ENCODE measurements around the gene METTL22. TPM values are rescaled to one million over a fixed set of nuclear protein-coding genes. Genes with fewer than 3 reads are reported as not detected.

METTL22 gene
- total and polyA plus RNA-seq, 2 donors (not counting 1 experiment from before 2014, with no cell fraction given): 49.5 to 62.9 TPM

DNA sequence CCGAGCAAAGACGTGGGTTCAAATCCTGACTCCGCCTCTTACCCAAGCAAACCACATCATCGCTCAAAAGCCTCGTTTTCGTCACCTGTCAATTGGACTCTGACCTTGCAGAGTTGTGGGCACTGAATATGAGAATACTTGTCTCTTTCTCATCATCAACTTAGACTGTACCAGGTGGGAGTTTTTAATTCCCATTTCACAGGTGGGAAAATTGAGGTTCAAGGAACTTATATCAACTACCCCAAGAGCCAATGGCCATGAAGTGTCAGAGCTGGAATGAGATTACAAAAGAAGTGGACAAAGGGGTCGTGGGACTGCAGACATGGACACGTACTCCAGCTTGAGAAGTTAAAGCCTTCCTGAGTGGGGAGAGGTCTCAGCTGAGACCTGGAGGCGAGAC, 41.9 kb upstream of the METTL22 start:
- WGBS (ENCODE audit: insufficient coverage): 91% methylated on average over 4 of the region's 9 CpGs
- Mint-ChIP-seq H3K27me3 (peaks cover 21% of the 10 kb centered on the region), H3K9me3 (ENCODE audit: insufficient read depth) (no peaks in the 10 kb centered on the region), H3K4me3 (no peak overlapping the region), H3K27ac (no peak overlapping the region), H3K4me1 (peaks cover 13% of the 10 kb centered on the region)
- H3K36me3 ChIP-seq (replicated peaks in 1 of 2; ENCODE audit: control extremely low read depth in 1 of 2, control insufficient read depth in 1 of 2, extremely low read depth in 1 of 2, insufficient read depth in 2 of 2, low read length in 1 of 2): no peaks in the 10 kb centered on the region
- H3K9ac ChIP-seq (ENCODE audit: low read length): no peak overlapping the region
- POLR2A ChIA-PET: no interaction called here
- TF ChIP-seq, protein P1, sequence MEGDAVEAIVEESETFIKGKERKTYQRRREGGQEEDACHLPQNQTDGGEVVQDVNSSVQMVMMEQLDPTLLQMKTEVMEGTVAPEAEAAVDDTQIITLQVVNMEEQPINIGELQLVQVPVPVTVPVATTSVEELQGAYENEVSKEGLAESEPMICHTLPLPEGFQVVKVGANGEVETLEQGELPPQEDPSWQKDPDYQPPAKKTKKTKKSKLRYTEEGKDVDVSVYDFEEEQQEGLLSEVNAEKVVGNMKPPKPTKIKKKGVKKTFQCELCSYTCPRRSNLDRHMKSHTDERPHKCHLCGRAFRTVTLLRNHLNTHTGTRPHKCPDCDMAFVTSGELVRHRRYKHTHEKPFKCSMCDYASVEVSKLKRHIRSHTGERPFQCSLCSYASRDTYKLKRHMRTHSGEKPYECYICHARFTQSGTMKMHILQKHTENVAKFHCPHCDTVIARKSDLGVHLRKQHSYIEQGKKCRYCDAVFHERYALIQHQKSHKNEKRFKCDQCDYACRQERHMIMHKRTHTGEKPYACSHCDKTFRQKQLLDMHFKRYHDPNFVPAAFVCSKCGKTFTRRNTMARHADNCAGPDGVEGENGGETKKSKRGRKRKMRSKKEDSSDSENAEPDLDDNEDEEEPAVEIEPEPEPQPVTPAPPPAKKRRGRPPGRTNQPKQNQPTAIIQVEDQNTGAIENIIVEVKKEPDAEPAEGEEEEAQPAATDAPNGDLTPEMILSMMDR (IDR thresholded peaks at IDR 0.05): no peak
- TF ChIP-seq EZH2 (IDR thresholded peaks at IDR 0.05; ENCODE audit: borderline replicate concordance, insufficient read depth, low read depth, low read length, poor library complexity, severe bottlenecking): no peak
- no peaks in the 10 kb centered on the region for H4K20me1 ChIP-seq (ENCODE audit: control insufficient read depth, insufficient read depth, low read length, poor library complexity, severe bottlenecking)
- DNase-seq (no peak), ATAC-seq (ENCODE audit: low read depth) (no peak)
- H3K4me3 ChIP-seq (ENCODE audit: control extremely low read depth in 1 of 5, extremely low read depth in 1 of 5, insufficient read depth in 1 of 5, low read depth in 2 of 5, low read length in 4 of 5): no peak overlapping the region
- H3K4me2 ChIP-seq (replicated peaks; ENCODE audit: low read depth, low read length, poor library complexity, severe bottlenecking): no peak overlapping the region
- H3K27ac ChIP-seq (ENCODE audit: low read length in 2 of 2): no peak overlapping the region
- intact Hi-C loops (cut with micrococcal nuclease): no loop called here
- H3K9me3 ChIP-seq (ENCODE audit: control extremely low read depth in 1 of 3, control insufficient read depth in 2 of 3, insufficient read depth in 1 of 3, low read length in 2 of 3): no peaks in the 10 kb centered on the region
- CTCF ChIA-PET: interaction anchor here (2.1 kb wide), 1 partner anchor 13 kb away, joined by 8 read pairs; no protein-coding TSS in a partner anchor
- no peak overlapping the region for H2AFZ ChIP-seq (ENCODE audit: insufficient read depth, low read depth, low read length, poor library complexity, severe bottlenecking)
- H3K27me3 ChIP-seq (replicated peaks in 1 of 4; ENCODE audit: control extremely low read depth in 1 of 4, control insufficient read depth in 3 of 4, insufficient read depth in 4 of 4, low read length in 3 of 4): peaks cover 0 to 7% (median 5%) of the 10 kb centered on the region in 4 experiments
- no peaks in the 10 kb centered on the region for H3K79me2 ChIP-seq (ENCODE audit: control insufficient read depth, insufficient read depth, low read length)
- peaks cover 9 to 11% of the 10 kb centered on the region in 2 donors for H3K4me1 ChIP-seq (ENCODE audit: control insufficient read depth in 2 of 2, insufficient read depth in 2 of 2, low read length in 2 of 2)

DNA sequence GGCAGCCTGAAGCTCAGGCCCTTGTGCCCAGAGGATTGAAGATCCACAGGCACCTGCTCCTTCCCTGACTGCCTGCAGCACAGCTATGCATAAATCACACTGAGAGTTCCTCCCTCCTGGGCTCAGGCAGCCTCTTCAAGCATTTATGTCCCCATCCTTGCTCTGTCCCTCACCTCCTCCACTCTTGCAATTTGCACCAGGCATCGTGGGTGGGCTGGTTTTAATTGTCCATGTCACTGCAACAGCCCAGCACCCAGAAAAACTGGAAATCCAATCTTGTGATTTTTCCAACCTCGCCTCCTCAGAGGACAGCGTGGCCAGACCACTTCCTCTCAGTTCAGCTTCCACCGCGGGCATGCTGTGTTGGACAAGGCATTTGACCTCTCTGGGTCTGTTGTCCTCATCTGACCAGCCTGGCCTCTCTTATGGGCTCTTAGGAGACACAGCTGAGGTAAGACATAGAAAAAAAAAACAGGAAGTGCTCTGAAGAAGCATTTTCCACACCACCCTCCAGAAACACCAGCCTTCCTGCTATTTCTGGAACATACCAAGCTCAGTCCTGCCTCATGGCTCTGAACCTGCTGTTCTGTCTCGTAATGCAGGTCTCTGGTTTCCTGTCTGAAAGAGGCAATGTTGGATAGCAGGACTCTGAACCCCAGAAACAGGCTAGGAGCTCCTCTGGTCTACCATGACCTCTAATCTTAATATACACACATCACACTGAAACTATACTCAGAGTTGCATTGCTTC, 39.5 kb upstream of the METTL22 start:
- POLR2A ChIA-PET: no interaction called here
- CTCF ChIA-PET: interaction anchor here (0.7 to 1.3 kb wide), 2 partner anchors 11 to 14 kb away, joined by 3 to 5 read pairs; no protein-coding TSS in a partner anchor
- no peak overlapping the region for H3K9ac ChIP-seq (ENCODE audit: low read length)

More for the DNA sequence above, 39.5 kb upstream of the METTL22 start:
- peaks cover 0 to 6% (median 5%) of the 10 kb centered on the region in 4 experiments for H3K27me3 ChIP-seq (replicated peaks in 1 of 4; ENCODE audit: control extremely low read depth in 1 of 4, control insufficient read depth in 3 of 4, insufficient read depth in 4 of 4, low read length in 3 of 4)
- peaks cover 18% of the 10 kb centered on the region for H3K27me3 Mint-ChIP-seq
- H2AFZ ChIP-seq (ENCODE audit: insufficient read depth, low read depth, low read length, poor library complexity, severe bottlenecking): peak overlapping the region; percentile 26
- no peaks in the 10 kb centered on the region for H3K79me2 ChIP-seq (ENCODE audit: control insufficient read depth, insufficient read depth, low read length)
- H3K9me3 Mint-ChIP-seq (ENCODE audit: insufficient read depth): no peaks in the 10 kb centered on the region
- H3K36me3 ChIP-seq (replicated peaks in 1 of 2; ENCODE audit: control extremely low read depth in 1 of 2, control insufficient read depth in 1 of 2, extremely low read depth in 1 of 2, insufficient read depth in 2 of 2, low read length in 1 of 2): no peaks in the 10 kb centered on the region
- no peak overlapping the region for H3K27ac Mint-ChIP-seq
- peaks cover 9 to 11% of the 10 kb centered on the region in 2 donors for H3K4me1 ChIP-seq (ENCODE audit: control insufficient read depth in 2 of 2, insufficient read depth in 2 of 2, low read length in 2 of 2)
- H4K20me1 ChIP-seq (ENCODE audit: control insufficient read depth, insufficient read depth, low read length, poor library complexity, severe bottlenecking): no peaks in the 10 kb centered on the region
- H3K4me3 ChIP-seq (ENCODE audit: control extremely low read depth in 1 of 5, extremely low read depth in 1 of 5, insufficient read depth in 1 of 5, low read depth in 2 of 5, low read length in 4 of 5): no peak overlapping the region
- H3K4me3 Mint-ChIP-seq: no peak overlapping the region
- H3K4me1 Mint-ChIP-seq: peaks cover 13% of the 10 kb centered on the region
- ATAC-seq (ENCODE audit: low read depth) (peak; percentile 47), DNase-seq (no peak)
- H3K27ac ChIP-seq (ENCODE audit: low read length in 2 of 2): no peak overlapping the region
- H3K4me2 ChIP-seq (replicated peaks; ENCODE audit: low read depth, low read length, poor library complexity, severe bottlenecking): peak overlapping the region; percentile 8
- 8% methylated on average over 6 of the region's 6 CpGs for WGBS (ENCODE audit: insufficient coverage)
- intact Hi-C loops (cut with micrococcal nuclease): no loop called here
- TF ChIP-seq, protein P1 (IDR thresholded peaks at IDR 0.05): no peak
- no peak for TF ChIP-seq EZH2 (IDR thresholded peaks at IDR 0.05; ENCODE audit: borderline replicate concordance, insufficient read depth, low read depth, low read length, poor library complexity, severe bottlenecking)
- no peaks in the 10 kb centered on the region for H3K9me3 ChIP-seq (ENCODE audit: control extremely low read depth in 1 of 3, control insufficient read depth in 2 of 3, insufficient read depth in 1 of 3, low read length in 2 of 3)

Measured in B cell (primary cell).